ENCODE measurements around the gene B4GALT5.
"Not testable (repeated sequence)": the region's sequence is repeated elsewhere in the genome, so short reads cannot be mapped to it uniquely, and the experiment has no call there.

The B4GALT5 gene

GRCh38 chr20:49729780-49730179, 16.1 kb upstream of the B4GALT5 start:
- peak; percentile 63 to 71 for DNase-seq (ENCODE audit: low read depth in 2 of 2)

- no peak for DNase-seq (ENCODE audit: low read depth in 2 of 2)
Observed at GRCh38 chr20:49727894-49728885, 14.5 kb upstream of the B4GALT5 start.

GRCh38 chr20:49727478-49727877, 13.8 kb upstream of the B4GALT5 start:
- DNase-seq (ENCODE audit: low read depth in 2 of 2) = no peak

GRCh38 chr20:49725694-49726093, 12.0 kb upstream of the B4GALT5 start:
- no peak for DNase-seq (ENCODE audit: low read depth in 2 of 2)

- not testable (repeated sequence) for DNase-seq (ENCODE audit: low read depth in 2 of 2)
Observed at GRCh38 chr20:49725224-49725606, 11.5 kb upstream of the B4GALT5 start.

GRCh38 chr20:49724408-49725223, 10.9 kb upstream of the B4GALT5 start:
- no peak for DNase-seq (ENCODE audit: low read depth in 2 of 2)

GRCh38 chr20:49723758-49724157, 10.1 kb upstream of the B4GALT5 start:
- DNase-seq (ENCODE audit: low read depth in 2 of 2) = not testable (repeated sequence)

- DNase-seq (ENCODE audit: low read depth in 2 of 2) = not testable (repeated sequence)
Observed at GRCh38 chr20:49721326-49721725, 7.6 kb upstream of the B4GALT5 start.

GRCh38 chr20:49715466-49715865, 1.8 kb upstream of the B4GALT5 start:
- DNase-seq (ENCODE audit: low read depth in 2 of 2) = no peak

GRCh38 chr20:49712996-49713752, 504 bp downstream of the B4GALT5 start:
- DNase-seq (ENCODE audit: low read depth in 2 of 2) = no peak

- no peak for DNase-seq (ENCODE audit: low read depth in 2 of 2)
Observed at GRCh38 chr20:49712646-49712995, 1.1 kb downstream of the B4GALT5 start.

GRCh38 chr20:49712118-49712517, 1.6 kb downstream of the B4GALT5 start:
- DNase-seq (ENCODE audit: low read depth in 2 of 2) = no peak

- DNase-seq (ENCODE audit: low read depth in 2 of 2) = no peak
Observed at GRCh38 chr20:49711667-49711987, 2.1 kb downstream of the B4GALT5 start.

- no peak for DNase-seq (ENCODE audit: low read depth in 2 of 2)
Observed at GRCh38 chr20:49710971-49711666, 2.6 kb downstream of the B4GALT5 start.

- DNase-seq (ENCODE audit: low read depth in 2 of 2) = no peak
Observed at GRCh38 chr20:49707118-49707517, 6.6 kb downstream of the B4GALT5 start.

GRCh38 chr20:49706630-49707091, 7.0 kb downstream of the B4GALT5 start:
- DNase-seq (ENCODE audit: low read depth in 2 of 2) = no peak

- not testable (repeated sequence) for DNase-seq (ENCODE audit: low read depth in 2 of 2)
Observed at GRCh38 chr20:49705893-49706292, 7.8 kb downstream of the B4GALT5 start.

GRCh38 chr20:49705358-49705757, 8.3 kb downstream of the B4GALT5 start:
- DNase-seq (ENCODE audit: low read depth in 2 of 2) = no peak

- no peak for DNase-seq (ENCODE audit: low read depth in 2 of 2)
Observed at GRCh38 chr20:49704932-49705336, 8.7 kb downstream of the B4GALT5 start.

- DNase-seq (ENCODE audit: low read depth in 2 of 2) = no peak
Observed at GRCh38 chr20:49701916-49702315, 11.8 kb downstream of the B4GALT5 start.

- DNase-seq (ENCODE audit: low read depth in 2 of 2) = no peak
Observed at GRCh38 chr20:49701241-49701790, 12.4 kb downstream of the B4GALT5 start.
